CD4-positive, alpha-beta T cell treated with Interleukin-6 for 4 hours (primary cell): ENCODE measurements around the gene REV1.
"Not testable (repeated sequence)": the region's sequence is repeated elsewhere in the genome, so short reads cannot be mapped to it uniquely, and the experiment has no call there.

Experiments
- DNase-seq: peaks from one replicate; pipeline ENCODE4 v3.0.0-alpha.2; 2020; ENCODE audit warnings: mixed read lengths

The REV1 gene

GRCh38 chr2:99485411-99485810 lies 4.4 kb downstream of the REV1 start:
- DNase-seq: no peak

GRCh38 chr2:99484205-99484604 lies 5.6 kb downstream of the REV1 start:
- DNase-seq: no peak

- DNase-seq: no peak
These were observed 7.9 kb downstream of the REV1 start for GRCh38 chr2:99481941-99482340.

GRCh38 chr2:99481527-99481926 lies 8.3 kb downstream of the REV1 start:
- DNase-seq: no peak

GRCh38 chr2:99480390-99480789 lies 9.4 kb downstream of the REV1 start:
- DNase-seq: no peak

- DNase-seq: no peak
These were observed 11.2 kb downstream of the REV1 start for GRCh38 chr2:99478632-99479031.

GRCh38 chr2:99477054-99477453 lies 12.8 kb downstream of the REV1 start:
- no peak for DNase-seq

- no peak for DNase-seq
These were observed 13.2 kb downstream of the REV1 start for GRCh38 chr2:99476629-99477028.

GRCh38 chr2:99475095-99475494 lies 14.7 kb downstream of the REV1 start:
- not testable (repeated sequence) for DNase-seq

- DNase-seq: no peak
These were observed 16.2 kb downstream of the REV1 start for GRCh38 chr2:99473518-99474083.

GRCh38 chr2:99472600-99472960 lies 17.2 kb downstream of the REV1 start:
- DNase-seq: no peak

- DNase-seq: no peak
These were observed 17.9 kb downstream of the REV1 start for GRCh38 chr2:99471654-99472599.

GRCh38 chr2:99470957-99471356 lies 18.9 kb downstream of the REV1 start:
- no peak for DNase-seq

GRCh38 chr2:99470459-99470858 lies 19.4 kb downstream of the REV1 start:
- not testable (repeated sequence) for DNase-seq

- DNase-seq: no peak
These were observed 20.4 kb downstream of the REV1 start for GRCh38 chr2:99469394-99469793.

- no peak for DNase-seq
These were observed 21.7 kb downstream of the REV1 start for GRCh38 chr2:99468155-99468554.

GRCh38 chr2:99467390-99467789 lies 22.4 kb downstream of the REV1 start:
- DNase-seq: no peak

GRCh38 chr2:99461828-99462483 lies 27.9 kb downstream of the REV1 start:
- no peak for DNase-seq

GRCh38 chr2:99458529-99458928 lies 31.3 kb downstream of the REV1 start:
- no peak for DNase-seq

- DNase-seq: no peak
These were observed 38.1 kb downstream of the REV1 start for GRCh38 chr2:99451686-99452085.

GRCh38 chr2:99451280-99451679 lies 38.5 kb downstream of the REV1 start:
- DNase-seq: no peak

- DNase-seq: no peak
These were observed 39.6 kb downstream of the REV1 start for GRCh38 chr2:99450199-99450598.

- DNase-seq: no peak
These were observed 41.3 kb downstream of the REV1 start for GRCh38 chr2:99448556-99448955.

GRCh38 chr2:99445065-99445464 lies 44.8 kb downstream of the REV1 start:
- no peak for DNase-seq
